Choroid plexus epithelial cell (primary cell): ENCODE measurements around the gene SACS.

Experiments used
- DNase-seq: peaks from one replicate; pipeline ENCODE4 v3.0.0-alpha.2; 2010; ENCODE audit warnings: low read depth
- H3K4me3 ChIP-seq: 2 replicates; pipeline ENCODE4 v1.5.1; 2011; ENCODE audit warnings: low read depth, mild to moderate bottlenecking, control low read depth, low read length, moderate library complexity
- TF ChIP-seq, protein P1 (sequence below): conservative IDR thresholded peaks from 2 replicates; pipeline ENCODE4 v1.5.1; 2011; ENCODE audit warnings: low read depth, mild to moderate bottlenecking, control low read depth, inconsistent platforms, low read length, moderate library complexity

The SACS gene

DNA sequence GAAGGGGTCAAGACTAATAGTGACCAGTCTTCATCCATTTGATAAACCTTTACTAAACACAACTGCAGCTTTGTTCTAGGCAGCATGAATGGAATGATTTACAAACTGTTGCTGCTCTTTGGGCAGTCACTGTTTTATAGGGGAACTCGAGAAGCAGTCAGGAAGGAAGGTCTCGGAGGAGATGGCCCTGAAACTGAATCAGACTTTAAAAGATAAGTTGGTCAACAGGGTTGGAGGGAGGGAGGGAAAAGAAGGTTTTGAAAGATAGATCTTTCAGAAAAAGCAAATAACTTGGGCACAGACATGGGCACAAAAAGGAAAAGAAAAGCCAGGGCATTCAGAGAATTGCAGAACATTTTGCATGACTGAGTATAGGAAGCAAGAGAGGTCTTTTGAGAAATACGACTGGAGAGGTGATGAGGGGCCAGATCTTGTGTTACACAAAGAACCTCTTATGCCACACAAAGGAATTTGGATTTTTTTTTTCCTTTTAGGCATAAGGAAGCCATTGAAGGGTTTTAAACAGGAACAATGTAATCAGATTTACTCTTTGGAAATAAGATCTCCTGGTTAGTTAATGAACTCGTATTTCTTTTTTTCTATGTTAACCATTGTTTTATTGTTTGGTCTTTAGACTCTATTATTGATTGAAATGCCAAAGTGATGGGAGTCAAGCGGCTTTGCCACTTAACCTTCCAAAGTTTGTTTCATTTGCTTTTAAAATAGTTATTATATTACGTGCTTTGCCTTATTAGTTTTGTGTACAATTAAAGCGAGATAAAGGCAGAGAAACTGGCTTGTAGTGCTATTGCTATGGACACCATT lies 37.5 kb upstream of the SACS start:
- TF ChIP-seq, protein P1, sequence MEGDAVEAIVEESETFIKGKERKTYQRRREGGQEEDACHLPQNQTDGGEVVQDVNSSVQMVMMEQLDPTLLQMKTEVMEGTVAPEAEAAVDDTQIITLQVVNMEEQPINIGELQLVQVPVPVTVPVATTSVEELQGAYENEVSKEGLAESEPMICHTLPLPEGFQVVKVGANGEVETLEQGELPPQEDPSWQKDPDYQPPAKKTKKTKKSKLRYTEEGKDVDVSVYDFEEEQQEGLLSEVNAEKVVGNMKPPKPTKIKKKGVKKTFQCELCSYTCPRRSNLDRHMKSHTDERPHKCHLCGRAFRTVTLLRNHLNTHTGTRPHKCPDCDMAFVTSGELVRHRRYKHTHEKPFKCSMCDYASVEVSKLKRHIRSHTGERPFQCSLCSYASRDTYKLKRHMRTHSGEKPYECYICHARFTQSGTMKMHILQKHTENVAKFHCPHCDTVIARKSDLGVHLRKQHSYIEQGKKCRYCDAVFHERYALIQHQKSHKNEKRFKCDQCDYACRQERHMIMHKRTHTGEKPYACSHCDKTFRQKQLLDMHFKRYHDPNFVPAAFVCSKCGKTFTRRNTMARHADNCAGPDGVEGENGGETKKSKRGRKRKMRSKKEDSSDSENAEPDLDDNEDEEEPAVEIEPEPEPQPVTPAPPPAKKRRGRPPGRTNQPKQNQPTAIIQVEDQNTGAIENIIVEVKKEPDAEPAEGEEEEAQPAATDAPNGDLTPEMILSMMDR, result no peak
- DNase-seq, result no peak
- no peak overlapping the region for H3K4me3 ChIP-seq

DNA sequence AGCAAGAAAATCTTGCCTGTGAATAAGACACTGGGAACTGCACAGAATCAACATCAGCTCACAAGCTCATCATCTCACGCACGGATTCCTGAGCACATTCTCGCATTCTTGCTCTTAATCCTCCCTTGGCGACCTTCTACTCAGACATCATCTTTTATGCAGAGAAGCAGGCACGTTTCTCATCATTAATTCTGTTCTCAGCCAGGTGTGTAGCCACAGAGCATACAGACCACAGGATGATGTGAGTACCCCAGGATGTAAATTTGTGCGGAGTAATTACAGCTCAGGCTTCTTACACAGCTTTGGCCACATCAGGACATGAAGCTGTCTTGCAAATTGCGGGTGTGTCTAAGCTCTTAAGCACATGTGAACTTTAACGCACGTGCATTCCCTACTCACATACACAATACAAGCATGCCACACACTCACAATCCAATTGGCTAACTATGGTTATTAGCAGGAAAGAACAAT lies 36.5 kb upstream of the SACS start:
- peak; percentile 39 for DNase-seq
- no peak overlapping the region for H3K4me3 ChIP-seq
- TF ChIP-seq, protein P1, result no peak

- DNase-seq, result no peak
- TF ChIP-seq, protein P1, result no peak
- no peak overlapping the region for H3K4me3 ChIP-seq
Observed at GRCh38 chr13:23468811-23469210, 35.3 kb upstream of the SACS start.

- no peak overlapping the region for H3K4me3 ChIP-seq
- DNase-seq, result no peak
- TF ChIP-seq, protein P1, result no peak
Observed at GRCh38 chr13:23467932-23468278, 34.4 kb upstream of the SACS start.

DNA sequence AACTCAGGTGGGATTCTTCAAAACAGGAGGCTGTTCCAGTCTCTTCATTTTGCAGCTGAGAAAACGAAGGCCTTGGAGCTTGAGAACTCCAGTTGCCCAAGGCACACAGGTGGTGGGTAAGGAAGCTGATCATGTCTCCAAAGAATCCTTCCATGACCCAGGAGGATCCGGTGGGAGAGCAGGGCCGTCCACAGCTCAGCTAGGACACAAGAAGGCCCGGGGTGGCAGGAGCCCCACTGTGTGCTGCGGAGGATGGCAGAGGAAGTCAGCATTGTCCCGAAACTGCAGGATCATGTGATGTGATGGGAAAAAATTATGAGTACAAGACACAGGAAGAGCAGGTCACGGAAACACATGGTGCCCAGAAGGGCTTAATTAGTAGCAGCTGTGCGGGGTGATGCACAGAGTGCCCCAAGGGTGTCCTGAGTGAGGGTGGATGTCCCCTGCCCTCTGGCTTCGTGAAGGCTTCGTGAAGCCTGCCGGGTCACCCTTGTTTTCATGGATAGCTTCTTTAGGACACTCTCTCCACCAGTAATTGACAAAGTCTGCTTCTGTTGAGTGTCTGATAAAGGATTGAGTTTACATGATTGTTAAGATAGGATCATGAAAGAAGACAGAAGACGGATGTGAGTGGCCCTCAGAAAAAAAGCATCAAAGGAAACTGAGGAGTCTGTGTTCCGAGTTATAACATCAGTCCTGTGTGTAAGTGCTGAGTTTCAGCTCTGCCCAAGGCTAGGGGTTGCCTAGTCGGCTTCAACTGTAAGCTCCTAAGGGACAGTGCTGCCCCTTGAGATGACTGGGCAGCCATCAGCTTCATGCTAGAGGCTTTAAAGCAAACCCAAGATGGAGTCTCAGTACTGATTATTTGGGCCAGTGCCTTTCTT lies 33.8 kb upstream of the SACS start:
- no peak overlapping the region for H3K4me3 ChIP-seq
- TF ChIP-seq, protein P1, result no peak
- DNase-seq, result peak; percentile 36

DNA sequence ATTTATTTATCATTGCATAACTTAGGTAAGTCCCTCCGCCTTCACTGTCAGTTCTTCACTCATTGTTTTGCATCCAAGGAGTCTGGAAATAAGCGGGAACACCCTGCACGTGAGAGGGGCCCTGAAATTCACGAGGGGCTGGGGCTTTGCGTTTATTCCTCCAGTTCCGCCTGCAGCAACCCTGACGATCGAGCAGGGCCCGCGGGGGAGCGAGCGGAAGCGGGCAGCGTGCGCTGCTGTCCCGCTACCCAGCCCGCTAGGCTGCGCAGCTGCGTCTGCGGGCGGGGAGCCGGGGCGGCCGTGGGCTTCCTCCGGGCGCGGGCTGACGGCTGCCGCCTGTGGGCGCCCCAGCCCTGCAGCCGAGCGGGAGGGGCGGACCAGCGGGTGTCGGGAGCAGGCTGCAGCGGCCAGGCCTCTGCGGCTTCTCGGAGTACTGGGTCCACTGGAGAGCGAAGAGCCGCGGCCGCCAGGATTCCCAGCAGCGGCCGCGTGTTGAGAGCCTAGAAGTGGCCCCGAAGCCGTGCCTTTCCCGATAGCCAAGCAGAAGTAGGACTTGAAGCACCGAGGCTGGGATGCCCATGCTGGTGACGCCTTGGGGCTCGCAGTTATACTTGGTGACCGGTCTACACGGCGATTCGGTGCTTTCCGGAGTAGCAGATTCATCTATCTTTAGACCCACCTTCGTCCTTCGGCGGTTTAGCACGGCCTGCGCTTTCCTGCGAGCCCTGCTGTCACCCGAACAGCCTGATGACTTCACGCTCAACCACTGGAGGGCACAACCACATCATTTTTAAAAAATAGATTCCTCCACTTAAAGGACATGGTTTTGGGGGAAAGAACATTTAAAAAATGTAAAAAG lies 32.9 kb upstream of the SACS start:
- peak; percentile 87 for DNase-seq
- peak overlapping the region; percentile 61 for H3K4me3 ChIP-seq
- TF ChIP-seq, protein P1, result peak; percentile 72
